Cerebellar cortex (tissue), 1 donor: ENCODE measurements around the gene ATP5F1D.
A peak's percentile ranks its signal among the peaks of the same experiment; 100 is the strongest.

Experiments
- DNase-seq: peaks from one replicate; pipeline ENCODE4 v3.0.0-alpha.2; 2015; ENCODE audit warnings: low spot score

The ATP5F1D gene

DNA sequence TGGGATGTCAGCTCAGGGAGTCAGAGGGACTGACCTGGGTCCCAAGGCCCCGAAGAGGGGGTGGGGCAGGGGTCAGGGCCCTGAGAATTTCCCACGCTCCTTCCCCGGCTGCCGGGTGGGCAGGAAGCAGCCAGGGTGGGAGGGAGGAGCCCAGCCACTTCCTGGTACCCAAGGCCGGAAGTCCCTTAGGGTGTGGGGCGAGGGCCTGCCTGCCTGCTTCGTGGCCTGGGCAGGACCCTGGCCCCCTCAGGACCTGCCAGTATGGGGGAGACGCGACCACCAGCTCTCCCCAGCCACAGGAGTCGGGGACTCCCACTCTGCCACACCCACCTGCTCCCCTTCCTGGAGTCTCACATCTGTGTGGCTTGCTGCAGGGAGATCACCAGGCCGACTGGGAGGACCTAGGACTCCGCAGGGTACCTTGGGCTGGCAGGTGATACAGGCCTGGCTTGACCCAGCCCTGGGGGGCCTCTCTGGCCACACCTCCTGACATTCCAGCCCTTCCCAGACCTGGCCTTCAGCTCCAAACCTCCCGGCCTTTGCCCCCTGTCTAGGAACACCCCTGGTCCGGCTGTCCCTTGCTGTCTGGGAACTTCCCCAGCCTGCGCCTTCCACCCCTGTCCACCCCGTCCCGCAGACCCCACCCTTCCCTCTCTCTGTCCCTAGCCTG lies 17.8 kb downstream of the ATP5F1D start:
- DNase-seq: peak; percentile 72

DNA sequence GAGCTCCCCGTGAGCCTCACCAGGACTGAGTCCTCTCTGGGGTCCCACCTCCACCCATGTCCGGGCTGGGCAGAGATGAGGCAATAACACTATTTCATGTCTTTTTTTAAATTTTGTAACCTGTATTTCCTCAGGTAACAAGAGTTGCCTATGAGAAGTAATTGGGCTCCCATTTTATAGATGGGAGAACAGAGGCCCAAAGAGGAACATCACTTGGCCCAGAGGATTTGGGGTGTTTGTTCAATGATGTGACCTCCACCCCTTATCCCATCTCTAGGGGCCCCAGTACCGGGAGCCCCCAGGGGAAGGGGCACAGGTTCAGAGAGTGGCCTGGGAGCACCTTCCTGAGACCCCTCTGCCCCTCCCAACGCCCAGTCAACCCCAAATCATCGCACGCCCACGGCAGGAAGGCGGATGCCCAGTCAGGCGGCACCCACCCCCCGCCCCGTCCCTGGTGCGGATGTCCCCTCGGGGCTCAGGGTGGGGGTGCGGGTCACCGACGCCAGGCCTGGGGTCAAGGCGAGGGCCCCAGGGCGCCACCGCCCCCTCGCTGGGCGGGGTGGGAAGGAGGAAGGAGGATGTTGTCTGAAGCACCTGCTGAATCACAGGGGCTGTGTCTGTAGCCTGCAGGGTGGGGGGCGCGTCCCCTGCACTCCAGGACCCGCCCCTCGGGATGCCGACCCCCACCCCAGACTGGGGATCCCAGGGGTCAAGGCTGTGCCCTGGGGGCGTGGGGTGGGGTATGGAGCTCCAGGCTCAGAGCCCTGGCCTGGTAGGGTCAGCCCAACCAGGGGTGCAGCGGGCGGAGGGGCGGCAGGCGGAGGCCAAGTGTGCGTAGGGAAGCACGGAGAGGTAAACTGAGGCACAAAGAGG lies 18.6 kb downstream of the ATP5F1D start:
- peak; percentile 34 for DNase-seq

DNA sequence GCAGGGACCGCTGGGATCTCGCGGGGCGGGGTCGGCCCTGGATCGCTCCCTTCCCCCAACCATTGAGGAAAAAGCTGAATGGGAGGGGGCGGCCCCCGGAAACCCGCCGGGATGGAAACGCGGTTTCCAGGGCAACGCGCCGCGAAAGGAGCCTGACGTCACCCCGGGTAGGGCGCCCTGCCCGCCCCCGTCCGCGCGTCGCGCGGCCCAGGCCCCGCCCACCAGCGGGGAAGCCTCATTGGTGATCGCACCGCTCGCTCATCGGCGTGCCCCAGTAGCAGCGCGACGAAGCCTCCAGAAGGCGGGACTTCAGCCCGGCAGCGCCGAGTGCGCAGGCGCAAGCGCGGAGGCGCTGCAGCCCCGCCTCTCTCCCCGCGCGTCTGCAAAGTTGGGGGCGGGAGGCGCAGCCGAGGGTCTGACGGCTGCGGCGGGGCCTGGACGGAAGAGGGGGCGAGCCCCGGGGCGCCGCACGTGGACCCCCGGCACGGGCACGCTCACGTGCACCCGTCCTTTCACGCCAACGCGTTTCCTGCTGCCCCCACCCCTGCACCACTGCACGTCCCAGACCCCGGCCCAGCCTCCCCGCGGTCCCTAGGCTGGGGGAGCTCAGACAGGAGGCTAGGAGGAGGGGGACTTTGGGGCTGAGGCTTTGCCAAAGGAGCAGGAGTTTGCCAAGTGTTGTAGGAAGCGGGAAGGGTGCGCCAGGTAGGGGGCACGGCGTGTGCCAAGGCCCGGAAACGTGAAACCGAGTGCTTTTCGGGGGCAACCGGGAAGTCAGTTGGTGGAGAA lies 19.4 kb downstream of the ATP5F1D start:
- peak; percentile 94 for DNase-seq

DNA sequence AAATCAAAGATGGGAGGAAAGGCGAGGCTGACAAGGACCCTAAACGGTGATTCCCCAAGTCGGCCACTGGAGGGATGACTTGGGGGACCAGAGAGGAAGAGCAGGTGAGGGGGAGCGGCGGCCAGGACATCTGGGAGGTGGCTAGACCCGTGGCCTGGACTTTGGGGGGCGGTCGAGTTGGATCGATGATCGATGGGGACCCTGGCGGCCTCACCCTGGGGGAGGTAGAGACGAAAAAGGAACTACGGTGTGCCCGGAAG lies 19.9 kb downstream of the ATP5F1D start:
- DNase-seq: peak; percentile 65

DNA sequence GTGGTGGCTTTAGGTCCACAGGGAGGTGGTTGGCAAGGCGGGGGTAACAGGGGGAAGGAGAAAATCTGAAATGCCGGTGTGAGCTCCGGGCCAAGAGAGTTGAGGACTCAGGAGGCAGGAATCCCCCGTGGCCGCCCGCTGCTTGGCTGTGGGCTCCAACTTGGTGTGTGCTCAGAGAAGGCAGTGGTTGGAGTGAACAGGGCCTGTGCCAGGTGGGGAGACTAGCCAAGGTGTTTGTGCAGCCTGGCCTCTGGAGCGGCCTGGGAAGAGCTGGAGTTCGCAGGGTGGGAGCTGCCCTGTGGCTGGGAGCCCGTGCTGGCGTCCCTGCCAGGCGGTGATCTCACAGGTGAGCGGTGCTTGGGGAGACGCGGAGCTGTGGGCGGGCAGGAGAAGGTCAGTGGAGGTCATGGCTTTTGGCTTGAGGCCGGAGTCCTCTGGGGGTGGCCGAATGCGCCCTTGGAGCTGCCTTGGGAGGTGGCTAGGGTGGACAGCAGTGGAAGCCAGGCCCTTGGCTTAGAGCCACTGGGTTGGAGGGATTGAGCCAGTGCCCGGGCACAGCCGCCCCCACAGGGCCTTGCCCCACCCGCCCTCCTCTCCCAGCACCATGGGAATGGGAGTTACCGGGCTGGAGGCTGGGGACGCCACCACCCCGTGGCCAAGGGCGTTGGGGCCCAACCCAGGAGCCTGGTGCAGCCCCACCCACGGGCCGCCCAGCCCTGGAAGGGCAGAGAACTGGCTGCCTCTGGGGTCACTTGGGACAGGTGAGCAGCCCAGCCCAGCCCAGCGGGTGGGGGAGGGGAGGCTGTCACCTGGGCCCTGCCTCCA lies 20.5 kb downstream of the ATP5F1D start:
- DNase-seq: peak; percentile 71

DNA sequence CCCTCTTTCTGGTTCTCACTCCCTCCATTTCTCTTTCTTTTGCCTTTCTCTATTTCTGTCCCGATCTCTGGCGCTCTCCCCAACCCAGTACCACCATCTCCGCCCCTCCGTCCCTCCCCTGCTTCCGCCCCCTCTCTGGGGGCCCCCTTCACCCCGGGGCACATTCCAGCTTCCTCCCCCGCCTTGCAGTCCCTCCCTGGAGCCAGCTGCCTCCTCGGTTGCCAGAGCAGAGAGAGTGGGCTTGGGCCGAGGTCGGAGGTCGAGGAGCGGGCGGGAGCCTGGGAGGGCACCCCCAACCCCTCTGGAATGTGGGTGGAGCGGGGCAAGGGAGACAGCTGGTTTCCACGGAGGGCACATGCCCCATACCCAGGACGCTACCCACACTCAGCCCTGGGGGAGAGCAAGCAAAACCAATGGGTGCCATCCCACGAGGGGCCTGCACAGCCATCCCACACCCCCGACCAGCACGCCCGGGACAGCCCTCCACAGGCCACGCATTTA lies 21.1 kb downstream of the ATP5F1D start:
- DNase-seq: peak; percentile 28

DNA sequence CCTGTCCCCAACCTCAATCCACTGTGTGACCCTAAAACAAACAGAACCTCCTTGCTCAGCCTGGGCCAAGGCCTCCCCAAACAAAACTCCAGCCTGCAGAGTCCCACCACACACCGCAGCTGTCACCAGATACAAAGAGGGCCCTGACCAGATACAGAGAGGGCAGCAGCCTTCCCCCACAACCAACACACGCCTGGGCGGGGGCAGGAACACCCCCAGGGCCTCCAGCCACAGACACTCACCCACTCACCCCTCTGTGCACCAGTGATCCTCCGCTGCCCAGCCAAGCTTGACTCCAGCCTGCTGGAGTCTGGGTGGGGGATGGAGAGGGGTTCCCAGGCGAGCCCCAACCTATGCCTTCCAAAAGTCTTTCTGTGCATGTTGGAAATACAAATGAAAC lies 21.6 kb downstream of the ATP5F1D start:
- no peak for DNase-seq

DNA sequence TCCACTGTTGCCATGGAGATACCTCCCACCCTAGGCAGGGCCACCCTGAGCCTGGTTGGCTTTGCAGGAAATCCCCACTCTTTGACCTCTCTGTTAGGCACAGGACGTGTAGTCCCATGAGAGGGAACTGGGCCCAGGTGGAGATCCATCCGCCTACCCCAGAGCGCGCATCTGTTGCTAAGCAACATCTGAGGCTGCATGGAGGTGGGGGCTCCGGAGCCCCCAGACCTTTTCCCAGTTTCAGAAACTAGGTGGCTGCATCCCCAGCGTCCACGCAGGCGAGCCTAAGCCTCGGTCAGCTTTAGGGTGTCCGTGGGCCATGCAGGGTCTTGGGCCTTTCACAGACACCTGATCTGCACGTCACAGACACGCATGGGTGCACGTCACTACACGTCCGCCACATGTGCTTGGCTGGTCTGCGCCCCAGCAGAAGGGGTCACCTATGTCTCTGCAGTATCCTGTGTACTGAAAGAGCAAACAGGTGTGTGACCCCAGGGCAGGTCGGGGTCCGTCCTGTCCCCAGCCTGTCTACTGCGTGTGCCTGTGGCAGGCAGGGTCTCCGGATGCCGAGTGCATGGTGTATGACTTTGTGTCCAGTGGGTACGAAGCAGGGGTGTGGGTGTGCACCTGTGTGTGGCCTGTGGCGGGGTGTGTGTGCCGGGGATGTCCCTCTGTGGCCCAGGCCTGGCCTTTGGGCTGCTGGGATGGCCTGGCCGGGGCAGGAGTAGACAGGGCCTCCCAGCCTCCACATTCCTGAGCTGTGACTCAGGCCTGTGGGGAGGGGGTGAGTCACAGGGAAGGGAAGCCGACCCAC lies 23.5 kb downstream of the ATP5F1D start:
- peak; percentile 58 for DNase-seq

DNA sequence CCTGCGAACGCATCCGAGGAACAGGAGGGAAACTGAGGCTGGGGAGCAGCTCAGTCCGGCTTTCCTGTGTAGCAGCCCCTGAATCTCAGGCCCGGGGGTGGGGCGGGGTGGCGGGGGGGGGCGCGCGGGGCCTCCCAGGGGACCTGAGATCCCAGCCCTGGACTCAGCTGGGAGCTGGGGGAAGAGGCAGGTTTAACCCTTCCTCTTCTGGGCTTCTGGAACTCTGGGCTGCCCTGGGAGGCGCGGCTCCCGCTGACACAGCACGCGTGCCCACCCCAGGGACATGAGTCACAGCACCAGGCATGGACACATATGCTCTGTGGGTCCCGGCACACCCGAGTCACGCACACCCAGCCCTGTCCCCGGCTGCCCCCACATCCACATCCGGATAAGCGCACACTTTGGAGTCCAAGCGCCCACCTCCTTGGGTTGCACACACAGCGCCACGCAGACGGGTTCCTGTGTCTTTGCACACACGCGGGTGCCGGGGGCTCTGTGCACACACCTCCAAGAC lies 24.1 kb downstream of the ATP5F1D start:
- peak; percentile 42 for DNase-seq

DNA sequence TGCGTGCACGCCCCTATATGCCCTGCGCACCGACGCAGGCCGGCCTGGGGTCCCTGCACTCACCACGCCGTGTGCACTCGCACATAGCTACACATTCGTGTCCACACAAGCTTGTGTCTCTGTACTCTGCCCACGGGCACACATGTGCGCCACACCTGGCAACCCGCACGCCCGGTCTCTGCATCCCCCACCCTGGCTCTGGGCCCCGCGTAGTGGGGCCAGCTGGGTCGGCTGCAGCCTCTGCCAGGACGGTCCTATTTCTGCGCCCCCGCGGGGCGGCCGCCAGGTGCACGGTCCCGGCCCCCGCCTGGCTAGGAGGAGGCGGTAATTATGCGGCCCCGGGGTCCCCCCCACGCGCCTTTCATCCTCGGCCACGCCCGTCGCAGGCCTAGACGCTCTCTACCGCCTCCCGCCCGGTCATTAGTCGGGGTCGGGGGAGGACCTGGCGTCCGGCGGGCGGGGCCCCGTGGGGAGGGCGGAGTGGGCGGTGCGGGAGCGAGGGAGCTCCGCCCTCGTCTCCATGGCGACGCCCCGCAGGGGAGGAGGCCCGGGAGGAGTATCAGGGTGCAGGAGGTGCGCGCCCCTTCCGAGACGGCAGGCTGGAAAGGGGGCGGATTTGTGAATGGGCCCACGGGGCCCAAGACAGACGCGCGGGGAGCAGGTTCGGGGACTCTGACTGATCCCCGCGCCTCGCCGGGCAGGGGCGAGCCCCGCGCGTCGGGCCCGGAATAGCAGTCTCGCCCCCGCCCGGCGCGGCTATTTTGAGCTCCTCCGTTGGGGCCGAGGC lies 24.8 kb downstream of the ATP5F1D start:
- peak; percentile 87 for DNase-seq

DNA sequence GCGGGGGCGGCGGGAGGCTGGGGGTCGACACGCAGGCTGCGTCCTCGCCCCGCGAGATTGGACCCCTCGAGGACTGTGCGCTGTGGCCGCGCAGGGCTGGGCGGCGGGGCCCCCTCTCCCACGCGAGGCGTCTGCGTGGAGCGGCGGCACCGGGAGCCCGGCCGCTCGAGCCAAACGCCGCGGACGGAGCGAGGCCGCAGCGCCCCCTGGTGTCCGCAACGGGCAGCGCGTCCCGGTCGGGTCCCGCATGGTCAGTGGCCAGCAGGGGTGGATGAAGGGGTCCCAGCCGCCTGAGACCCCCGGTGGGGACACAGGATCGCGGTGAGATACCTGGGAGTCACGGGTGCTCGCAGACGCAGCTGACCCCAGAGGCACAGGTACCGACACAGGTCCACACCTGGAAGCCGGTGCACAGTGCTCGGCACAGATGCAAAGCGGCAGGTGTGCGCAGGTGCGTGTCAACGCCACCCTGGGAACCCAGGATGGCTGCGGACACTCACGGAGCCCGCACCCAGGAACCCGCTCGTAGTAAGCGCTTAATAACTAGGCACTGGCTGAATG lies 25.4 kb downstream of the ATP5F1D start:
- DNase-seq: peak; percentile 58

DNA sequence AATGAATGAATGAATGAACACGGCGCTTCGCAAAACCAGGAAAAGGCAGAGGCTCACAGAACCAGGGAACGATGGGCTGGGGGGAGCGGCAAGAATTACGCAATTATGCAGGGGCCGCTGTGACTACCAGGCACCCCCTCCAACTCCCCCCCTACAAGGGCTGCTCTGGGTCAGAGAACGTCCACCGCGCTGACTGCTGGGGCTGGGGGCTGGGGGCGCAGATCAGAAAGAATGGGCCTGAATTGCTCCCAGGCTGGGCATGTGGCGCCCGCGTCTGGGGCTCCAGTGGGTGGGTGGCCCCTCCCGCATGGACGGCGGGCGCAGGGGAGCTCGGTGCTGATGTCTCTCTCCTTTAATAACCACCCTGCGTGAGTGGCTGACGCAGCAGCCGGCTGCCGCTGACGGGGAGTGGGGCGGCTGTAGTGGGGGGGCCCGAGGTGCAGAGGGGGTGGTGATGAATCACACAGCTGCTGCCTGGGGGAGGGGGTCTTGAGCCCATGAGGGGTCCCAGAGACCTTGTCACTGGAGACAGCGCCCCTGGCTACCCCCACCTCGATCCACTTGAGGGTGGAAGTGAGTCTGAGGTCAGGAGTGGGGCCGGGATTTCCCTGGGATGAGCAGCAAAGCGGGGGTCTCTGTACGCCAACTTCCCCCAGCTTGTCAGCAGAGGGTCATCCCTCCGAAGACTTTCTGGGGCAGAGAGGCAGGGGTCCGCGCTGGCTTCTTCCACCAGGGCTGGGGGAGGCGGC lies 26.1 kb downstream of the ATP5F1D start:
- peak; percentile 49 for DNase-seq

DNA sequence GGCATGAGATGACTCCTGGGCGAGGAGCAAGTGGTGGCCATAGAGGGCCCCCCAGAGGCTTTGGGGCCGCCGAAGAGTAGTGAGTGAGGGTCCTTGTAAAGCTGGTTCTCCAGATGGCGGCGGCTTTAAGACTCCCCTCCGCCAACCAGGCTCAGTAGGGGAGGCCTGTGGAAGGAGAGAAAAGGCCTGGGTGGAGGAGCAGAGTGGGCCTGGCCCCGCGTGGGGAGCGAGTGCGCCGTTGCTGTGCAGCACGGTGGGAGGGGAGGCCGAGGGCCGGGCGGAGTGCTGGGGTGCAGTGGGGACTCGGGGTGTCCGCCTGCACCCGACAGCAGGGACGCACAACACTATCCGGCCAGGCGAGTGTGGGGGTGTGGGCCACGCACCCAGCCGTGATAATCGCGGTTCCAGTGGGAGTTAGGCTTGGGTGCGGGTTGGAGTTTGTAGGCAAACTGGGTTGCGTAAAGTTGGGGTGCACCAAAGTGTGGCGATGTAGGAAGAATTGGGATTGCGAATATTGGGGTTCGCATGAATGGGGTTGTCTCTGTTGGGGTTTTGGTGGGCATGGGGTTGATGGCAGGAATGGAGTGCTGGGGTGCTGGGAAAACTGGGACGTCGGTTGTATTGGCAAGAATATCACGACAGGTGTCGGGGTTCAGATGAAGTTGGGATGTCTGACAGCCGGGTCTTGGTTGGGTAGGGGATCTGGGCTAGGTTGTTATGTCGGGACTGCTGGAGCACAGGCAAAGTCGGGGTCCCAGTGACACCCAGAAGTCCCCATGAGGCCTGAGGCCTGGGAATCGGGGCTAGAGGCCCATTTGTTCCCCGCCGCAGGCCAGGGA lies 26.9 kb downstream of the ATP5F1D start:
- peak; percentile 40 for DNase-seq

DNA sequence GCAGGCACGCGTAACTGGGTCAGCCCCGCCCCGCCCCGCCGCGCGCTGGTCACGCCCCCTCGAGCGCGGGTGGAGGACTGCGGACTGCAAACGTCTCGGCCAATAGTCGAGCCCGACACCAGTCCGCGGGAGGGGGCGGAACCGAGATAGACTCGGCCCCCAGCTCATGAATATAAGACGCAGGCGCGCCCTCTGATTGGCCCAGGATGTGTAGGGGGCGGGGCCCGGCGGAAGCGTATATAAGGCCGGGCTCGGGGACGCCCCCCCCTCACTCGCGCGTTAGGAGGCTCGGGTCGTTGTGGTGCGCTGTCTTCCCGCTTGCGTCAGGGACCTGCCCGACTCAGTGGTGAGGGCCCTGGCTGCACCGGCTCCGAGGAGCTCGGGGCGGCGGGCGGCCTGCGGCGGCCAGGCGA lies 27.5 kb downstream of the ATP5F1D start, which contains the start of gene CIRBP:
CIRBP (plus strand) TSS at position 268 of the 413 bp plus-strand sequence. CDS start 1,602 bp downstream, outside the sequence.
- peak; percentile 100 for DNase-seq

DNA sequence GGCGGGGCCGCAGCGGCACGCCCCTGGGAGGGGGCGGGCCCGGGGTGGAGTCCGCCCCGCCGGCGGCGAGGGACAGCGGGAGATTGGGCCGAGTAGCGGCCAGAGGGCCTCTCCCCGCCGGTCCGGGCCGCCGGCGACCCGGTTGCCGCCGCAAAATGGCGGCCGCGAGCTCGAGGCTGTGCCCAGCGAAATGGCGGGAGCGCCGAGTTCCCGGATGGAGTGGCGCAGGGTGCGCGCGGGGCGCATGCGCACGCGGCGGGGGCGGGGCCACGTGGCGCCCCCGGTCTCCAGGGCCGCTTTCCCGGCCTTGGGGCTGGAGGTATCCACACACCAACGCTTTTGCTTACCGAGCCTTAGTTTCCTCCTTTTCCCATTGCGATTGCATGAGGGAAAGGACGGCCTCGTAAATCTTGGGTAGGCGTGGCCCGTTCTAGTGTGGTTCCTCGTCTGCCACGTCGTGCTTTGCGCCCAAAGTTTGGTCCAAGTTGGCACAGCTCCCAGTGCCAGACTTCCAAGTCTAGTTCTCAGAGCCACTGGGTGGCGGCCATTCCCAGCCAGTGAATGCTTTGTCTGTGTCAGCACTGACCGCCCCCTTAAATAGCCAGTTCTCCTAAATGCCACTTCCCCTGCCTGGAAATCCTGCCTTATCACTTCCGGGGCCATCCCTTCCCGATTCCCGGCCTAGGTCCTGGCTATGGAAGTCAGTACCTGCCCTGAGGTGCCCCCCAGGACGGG lies 28.1 kb downstream of the ATP5F1D start:
- DNase-seq: peak; percentile 69

DNA sequence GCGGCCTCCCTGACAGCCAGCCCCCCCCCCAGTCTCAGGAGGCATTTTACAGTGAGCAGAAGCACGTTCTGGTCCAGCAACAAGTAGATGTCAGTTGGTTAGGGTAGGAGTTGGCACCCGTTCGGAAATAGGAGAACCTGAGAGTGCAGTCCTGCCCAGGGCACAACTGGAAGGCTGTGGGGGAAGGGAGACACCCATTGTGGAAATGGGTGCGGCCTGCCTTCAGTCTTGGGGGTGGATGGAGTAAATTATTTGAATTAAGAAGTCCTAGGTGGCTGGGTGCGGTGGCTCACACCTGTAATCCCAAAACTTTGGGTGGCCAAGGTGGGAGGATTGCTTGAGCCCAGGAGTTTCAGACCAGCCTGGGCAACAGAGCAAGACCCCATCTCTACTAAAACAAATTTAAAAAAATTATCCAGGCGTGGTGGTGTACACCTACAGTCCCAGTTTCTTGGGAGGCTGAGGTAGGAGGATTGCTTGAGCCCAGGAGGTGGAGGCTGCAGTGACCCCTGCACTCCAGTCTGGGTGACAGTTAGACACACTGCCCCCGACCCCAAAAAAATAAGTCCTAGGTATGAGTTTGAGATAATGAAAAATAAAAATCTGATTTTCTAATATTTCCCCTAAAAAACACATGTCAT lies 28.8 kb downstream of the ATP5F1D start:
- DNase-seq: no peak
